Pancreas (tissue), 10 donors: ENCODE data around the gene C2orf76. TPM values are rescaled to one million over a fixed set of nuclear protein-coding genes. Genes with fewer than 3 reads are reported as not detected.

Source experiments
- ATAC-seq, 4 donors: fragments of 200-7000 bp; cut with Tn5 transposase; one replicate each; pipeline versions ENCODE4 v1.8.0 to v1.9.1; 2020; ENCODE audit warnings: mild to moderate bottlenecking in 4 of 4, moderate library complexity in 4 of 4
- DNase-seq, 6 donors: peaks; one replicate each; pipeline ENCODE4 v3.0.0-alpha.2; 2020
- FAIRE-seq: peaks from 2 replicates; lab custom pipeline; 2012; peaks lifted over from hg19 to GRCh38; lab: Jason Lieb, UNC
- H3K27ac ChIP-seq, 4 donors: fragments of 200-600 bp; sonication (generic); 1 replicate in 3 of 4; 2 replicates in 1 of 4; pipeline versions ENCODE4 v1.5.0 to v1.8.0; 2020
- H3K27me3 ChIP-seq, 4 donors: fragments of 200-600 bp; one replicate each; pipeline ENCODE4 v1.8.0; 2021
- H3K36me3 ChIP-seq, 3 donors: fragments of 200-600 bp; sonication (generic) in 1 of 3; one replicate each; pipeline versions ENCODE4 v1.5.0 to v1.8.0; 2020 to 2021
- H3K4me1 ChIP-seq, 3 donors: fragments of 200-600 bp; one replicate each; pipeline ENCODE4 v1.8.0; 2021
- H3K4me3 ChIP-seq, 4 donors: fragments of 200-600 bp; sonication (generic) in 2 of 4; one replicate each; pipeline versions ENCODE4 v1.5.0 to v1.8.0; 2020 to 2021
- H3K9me3 ChIP-seq, 4 donors: fragments of 200-600 bp; one replicate each; pipeline ENCODE4 v1.8.0; 2021
- CTCF ChIP-seq, 4 donors: fragments of 200-600 bp; sonication (generic) in 3 of 4; IDR thresholded peaks; one replicate each; pipeline versions ENCODE4 v1.5.0 to v1.8.0; 2021; ENCODE audit warnings: antibody characterized with exemption in 4 of 4
- WGBS, 2 donors: extraction: QIAGEN DNeasy Blood & Tissue Kit; methylation state at CpG; one replicate each; pipeline ENCODE4 v1.1.7; 2013; 5-methylcytosine and 5-hydroxymethylcytosine counted together
- intact Hi-C, 3 donors: fragments of 100-400 bp; cut with DNase I; formaldehyde crosslinking; loops; one replicate each; pipeline versions ENCODE4 v1.11.1 to v1.14.2; 2022
- polyA plus RNA-seq, 2 donors: library from polyadenylated mRNA; stranded (reverse); fragments of 200-250 nt; gene quantifications; one replicate each; pipeline ENCODE4 v1.2.3, GENCODE V29; 2013
- total RNA-seq, 6 donors: library from RNA; stranded (reverse); fragmentation: NEBNext Ultra II Directional in 4 of 6; extraction: Animal tissue kit (Norgen Biotek cat#: 25700) in 4 of 6; gene quantifications; one replicate each; pipeline versions ENCODE4 v1.2.1 to v1.2.4, GENCODE V29; 2021 to 2023
- donor health status: healthy with polysubstance abuse.
- donor health status: DM: no; HTN: no; CAD: no; lungs with moderate emphysema.
- donor health status: DM: no; HTN: no; CAD: no.
- donor health status: control.
- donor health status: control.
- donor health status: Bipolar disorder and iron deficiency.
- donor health status: DM: yes; HTN: yes; CAD: no.
- donor health status: DM: no; HTN: no; CAD: no.
- donor health status: DM: no; HTN: no; CAD: no.
- donor health status: DM: yes; HTN: yes; CAD: no.

The C2orf76 gene
- total and polyA plus RNA-seq, 8 donors = 3.8 to 12.0 (median 5.6) TPM

- H3K27ac ChIP-seq = peak overlapping the region in 3 of 4 donors; percentile 28 to 59 (median 50)
- ATAC-seq = peak; percentile 34 to 61 (median 56)
- FAIRE-seq = no peak
- intact Hi-C loops = no loop called here
- DNase-seq = no peak
- 41 to 48% methylated on average over 12 of the region's 12 CpGs for WGBS, 2 donors
- H3K4me3 ChIP-seq = peak overlapping the region in 2 of 4 donors; percentile 25 to 26
- H3K9me3 ChIP-seq = no peaks in the 10 kb centered on the region
- H3K4me1 ChIP-seq = peaks cover 0 to 5% (median 0%) of the 10 kb centered on the region in 3 donors
- no peaks in the 10 kb centered on the region for H3K36me3 ChIP-seq
- H3K27me3 ChIP-seq = no peaks in the 10 kb centered on the region
- TF ChIP-seq CTCF (IDR thresholded peaks at IDR 0.05) = no peak
Observed at GRCh38 chr2:119305497-119306195, 61.0 kb downstream of the C2orf76 start.

GRCh38 chr2:119304847-119305246, 61.8 kb downstream of the C2orf76 start:
- ATAC-seq (peak in 3 of 4 donors; percentile 43 to 60 (median 46)), DNase-seq (no peak)
- H3K27me3 ChIP-seq = no peaks in the 10 kb centered on the region

GRCh38 chr2:119301413-119301812, 65.2 kb downstream of the C2orf76 start:
- WGBS, 2 donors = 94 to 95% methylated on average over 6 of the region's 6 CpGs
- DNase-seq (no peak), ATAC-seq (no peak), FAIRE-seq (no peak)
- no peaks in the 10 kb centered on the region for H3K27me3 ChIP-seq
- TF ChIP-seq CTCF (IDR thresholded peaks at IDR 0.05) = no peak
- no peaks in the 10 kb centered on the region for H3K4me1 ChIP-seq
- no peak overlapping the region for H3K27ac ChIP-seq
- no peak overlapping the region for H3K4me3 ChIP-seq
- no peaks in the 10 kb centered on the region for H3K9me3 ChIP-seq
- intact Hi-C loops = no loop called here
- no peaks in the 10 kb centered on the region for H3K36me3 ChIP-seq

More at GRCh38 chr2:119304847-119305246, 61.8 kb downstream of the C2orf76 start:
- 47 to 49% methylated on average over 2 of the region's 2 CpGs for WGBS, 2 donors
- Histone ChIP-seq H3K4me1 (peaks cover 0 to 5% (median 0%) of the 10 kb centered on the region in 3 donors), H3K27ac (no peak overlapping the region), H3K4me3 (no peak overlapping the region), H3K9me3 (no peaks in the 10 kb centered on the region), H3K36me3 (no peaks in the 10 kb centered on the region)
- FAIRE-seq = no peak
- intact Hi-C loops = no loop called here
- TF ChIP-seq CTCF (IDR thresholded peaks at IDR 0.05) = no peak

GRCh38 chr2:119295688-119296375, 70.8 kb downstream of the C2orf76 start:
- no peak for FAIRE-seq
- WGBS, 2 donors = 83 to 84% methylated on average over 10 of the region's 10 CpGs
- intact Hi-C loops = loop anchor here in 1 of 3 donors (10.0 kb wide), 1 partner anchor 281 kb away; no protein-coding TSS in a partner anchor

More at GRCh38 chr2:119295688-119296375, 70.8 kb downstream of the C2orf76 start:
- H3K4me1 ChIP-seq = peaks cover 5 to 13% (median 11%) of the 10 kb centered on the region in 3 donors
- H3K27me3 ChIP-seq = no peaks in the 10 kb centered on the region
- DNase-seq (no peak), ATAC-seq (no peak)
- H3K9me3 ChIP-seq = no peaks in the 10 kb centered on the region
- H3K36me3 ChIP-seq = no peaks in the 10 kb centered on the region
- no peak overlapping the region for H3K27ac ChIP-seq
- H3K4me3 ChIP-seq = no peak overlapping the region
- TF ChIP-seq CTCF (IDR thresholded peaks at IDR 0.05) = no peak
